GM19099 (cell line): ENCODE results near the gene STX8.

Source experiments
- POLR2A ChIP-seq: IDR thresholded peaks from 3 replicates; pipeline ENCODE4 v1.6.1; 2011; ENCODE audit warnings: low read depth; ENCODE audit not compliant: insufficient read length; ENCODE audit errors: extremely low read depth

The STX8 gene, protein sequence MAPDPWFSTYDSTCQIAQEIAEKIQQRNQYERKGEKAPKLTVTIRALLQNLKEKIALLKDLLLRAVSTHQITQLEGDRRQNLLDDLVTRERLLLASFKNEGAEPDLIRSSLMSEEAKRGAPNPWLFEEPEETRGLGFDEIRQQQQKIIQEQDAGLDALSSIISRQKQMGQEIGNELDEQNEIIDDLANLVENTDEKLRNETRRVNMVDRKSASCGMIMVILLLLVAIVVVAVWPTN

DNA sequence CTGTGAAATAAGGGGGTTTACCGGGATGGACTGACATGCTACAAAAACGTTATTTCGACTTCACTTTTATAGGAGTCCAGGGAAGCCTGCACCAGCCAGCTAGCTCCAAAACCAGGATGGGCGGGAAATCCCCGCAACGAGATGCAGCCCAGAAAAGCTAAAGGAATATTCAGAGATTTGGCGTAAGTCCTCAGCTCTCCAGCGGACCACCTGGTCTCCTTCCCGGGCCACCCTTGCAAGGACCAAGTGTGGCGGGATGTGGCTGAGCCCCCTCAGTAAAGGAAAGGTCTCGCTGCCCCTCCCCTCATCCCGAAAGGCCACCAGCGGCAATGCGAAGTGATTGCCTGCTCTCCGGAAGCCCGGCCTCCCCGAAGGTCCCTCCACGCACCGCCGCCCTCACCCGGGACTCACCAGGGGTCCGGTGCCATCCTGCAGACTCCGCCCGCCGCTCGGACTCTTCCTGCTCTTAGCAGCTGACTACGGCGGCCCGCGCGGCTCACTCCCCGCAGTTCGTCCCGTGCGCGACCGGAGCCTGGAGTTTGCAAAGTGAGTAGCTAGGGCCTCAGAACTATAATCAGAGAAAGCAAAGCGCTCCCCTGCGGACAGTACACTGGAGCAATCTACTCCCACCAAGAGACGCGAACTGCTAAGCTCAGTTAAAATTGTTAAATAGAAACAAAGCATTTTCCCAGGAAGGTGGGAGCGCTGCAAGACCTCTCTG lies at the start of gene STX8:
STX8 (minus strand) TSS at position 440 of the 721 bp plus-strand sequence; CDS start at position 428, 12 bp downstream.
- TF ChIP-seq POLR2A: peak; percentile 65

DNA sequence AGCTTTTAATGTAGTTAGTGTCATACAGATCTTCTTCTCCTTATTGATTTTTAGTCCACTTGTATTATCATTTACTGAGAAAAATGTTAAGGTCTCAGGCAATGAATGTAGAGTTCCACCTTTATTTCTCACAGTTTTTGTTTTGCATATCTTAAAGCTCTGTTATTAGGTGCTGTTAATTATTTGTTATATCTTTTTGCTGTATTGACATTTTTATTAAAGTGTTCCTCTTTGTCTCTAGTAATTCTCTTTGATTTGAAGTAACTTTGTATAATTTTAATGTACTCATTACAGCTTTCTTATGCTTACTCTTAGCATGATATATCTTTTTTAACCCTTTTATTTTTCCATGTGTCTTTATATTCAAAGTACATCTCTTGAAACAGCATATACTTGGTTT lies 47.3 kb upstream of the STX8 start:
- TF ChIP-seq POLR2A: no peak

DNA sequence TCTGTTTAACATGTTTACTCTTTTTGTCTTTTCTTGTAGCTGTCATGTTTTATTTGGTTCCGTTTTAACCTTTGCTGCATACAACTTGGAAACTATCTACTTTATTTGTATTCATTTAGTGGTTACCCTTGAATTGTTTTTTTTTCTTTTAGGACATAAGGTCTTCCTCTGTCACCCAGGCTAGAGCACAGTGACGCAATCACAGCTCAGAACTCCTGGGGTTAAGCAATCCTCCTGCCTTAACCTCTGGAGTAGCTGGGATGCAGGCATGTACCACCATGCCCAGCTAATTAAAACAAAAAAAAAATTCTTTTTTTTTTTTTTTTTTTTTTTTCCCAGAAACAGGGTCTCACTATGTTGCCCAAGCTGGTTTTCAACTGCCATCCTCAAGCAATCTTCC lies 39.9 kb upstream of the STX8 start:
- TF ChIP-seq POLR2A: no peak

DNA sequence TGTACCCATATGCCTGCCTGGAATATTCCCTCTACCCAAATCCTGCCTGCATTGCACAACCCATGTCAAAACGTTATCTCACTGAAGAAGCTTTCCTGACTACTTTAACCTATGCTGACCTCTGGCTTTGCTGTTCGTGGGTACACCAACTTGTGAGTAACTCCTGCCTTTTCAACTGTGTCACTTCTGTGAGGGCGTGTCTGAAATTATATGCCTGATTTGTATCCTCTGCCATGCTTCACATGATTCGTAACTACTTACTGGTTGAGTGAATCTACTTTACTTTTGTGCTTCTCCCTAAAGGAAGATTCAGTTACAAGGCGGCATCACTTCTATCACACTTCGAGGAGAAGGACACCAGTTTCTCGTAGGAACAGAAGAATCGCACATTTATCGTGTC lies 36.4 kb upstream of the STX8 start:
- TF ChIP-seq POLR2A: no peak

DNA sequence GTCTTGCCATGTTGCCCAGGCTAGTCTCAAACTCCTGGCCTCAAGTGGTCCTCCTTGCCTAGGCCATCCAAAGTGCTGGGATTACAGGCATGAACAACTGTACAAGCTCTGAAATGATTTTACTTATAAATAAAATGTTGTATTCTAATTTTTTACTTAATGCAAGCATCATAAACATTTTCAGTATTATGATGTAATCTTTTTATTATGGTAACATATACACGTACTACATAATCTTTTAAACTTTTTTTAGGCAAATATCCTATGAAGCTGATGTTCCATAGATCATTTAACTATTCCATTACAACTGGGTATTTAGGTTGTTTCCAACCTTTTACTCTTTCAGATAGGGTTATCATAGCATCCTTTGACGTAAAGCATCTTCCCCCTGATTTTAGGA lies 35.9 kb upstream of the STX8 start:
- TF ChIP-seq POLR2A: no peak

DNA sequence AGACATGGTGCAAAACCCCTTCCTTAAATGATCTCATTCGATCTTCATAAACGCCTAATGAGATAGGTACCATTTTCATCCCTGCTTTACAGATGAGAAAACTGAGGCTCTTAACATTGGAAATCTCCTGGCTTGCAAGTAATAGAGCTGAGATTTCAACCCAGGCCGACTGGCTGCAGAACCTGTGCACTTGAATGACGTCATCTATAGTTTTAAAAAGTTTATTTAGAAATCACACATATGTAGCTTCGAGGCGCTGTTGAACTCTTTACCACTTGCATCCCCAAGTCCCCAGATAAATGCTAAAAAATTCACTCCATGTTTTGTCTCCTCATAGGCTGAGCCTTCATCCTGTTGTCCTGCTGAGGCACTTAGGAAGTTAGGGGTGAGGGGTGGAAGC lies 30.8 kb upstream of the STX8 start:
- TF ChIP-seq POLR2A: no peak

DNA sequence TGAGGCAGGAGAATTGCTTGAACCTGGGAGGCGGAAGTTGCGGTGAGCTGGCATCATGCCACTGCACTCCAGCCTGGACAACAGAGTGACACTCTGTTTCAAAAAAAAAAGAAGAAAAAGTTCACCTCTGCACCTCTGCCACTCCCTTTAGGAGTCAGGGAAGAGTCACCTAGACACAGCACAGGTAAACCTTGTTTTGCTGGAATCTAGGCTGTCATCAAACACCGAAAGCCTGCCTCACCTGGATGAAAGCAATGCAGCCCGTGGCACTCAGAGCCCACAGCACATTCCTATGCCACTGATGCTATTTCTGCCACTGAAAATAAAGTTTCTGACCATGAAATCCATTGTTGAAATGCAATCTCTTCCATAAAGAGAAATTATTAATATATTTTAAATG lies 23.0 kb upstream of the STX8 start:
- no peak for TF ChIP-seq POLR2A

DNA sequence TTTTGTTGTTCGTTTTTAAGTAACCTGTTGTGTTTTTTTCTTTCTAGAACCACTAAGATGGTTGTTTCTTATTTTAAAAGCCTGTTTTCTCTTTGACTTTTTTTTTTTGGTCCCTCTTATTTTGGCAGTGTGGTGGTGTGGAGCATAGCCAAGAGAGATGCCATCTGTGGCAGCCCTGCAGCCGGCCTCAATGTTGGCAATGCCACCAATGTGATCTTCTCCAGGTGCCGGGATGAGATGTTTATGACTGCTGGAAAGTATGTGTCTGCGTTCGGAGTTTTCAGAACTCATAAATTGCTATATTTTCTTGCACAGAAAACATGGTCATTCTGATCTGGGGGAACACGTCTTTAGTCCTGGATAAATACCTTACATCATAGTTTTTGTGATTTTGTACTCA lies 18.4 kb upstream of the STX8 start:
- TF ChIP-seq POLR2A: no peak

DNA sequence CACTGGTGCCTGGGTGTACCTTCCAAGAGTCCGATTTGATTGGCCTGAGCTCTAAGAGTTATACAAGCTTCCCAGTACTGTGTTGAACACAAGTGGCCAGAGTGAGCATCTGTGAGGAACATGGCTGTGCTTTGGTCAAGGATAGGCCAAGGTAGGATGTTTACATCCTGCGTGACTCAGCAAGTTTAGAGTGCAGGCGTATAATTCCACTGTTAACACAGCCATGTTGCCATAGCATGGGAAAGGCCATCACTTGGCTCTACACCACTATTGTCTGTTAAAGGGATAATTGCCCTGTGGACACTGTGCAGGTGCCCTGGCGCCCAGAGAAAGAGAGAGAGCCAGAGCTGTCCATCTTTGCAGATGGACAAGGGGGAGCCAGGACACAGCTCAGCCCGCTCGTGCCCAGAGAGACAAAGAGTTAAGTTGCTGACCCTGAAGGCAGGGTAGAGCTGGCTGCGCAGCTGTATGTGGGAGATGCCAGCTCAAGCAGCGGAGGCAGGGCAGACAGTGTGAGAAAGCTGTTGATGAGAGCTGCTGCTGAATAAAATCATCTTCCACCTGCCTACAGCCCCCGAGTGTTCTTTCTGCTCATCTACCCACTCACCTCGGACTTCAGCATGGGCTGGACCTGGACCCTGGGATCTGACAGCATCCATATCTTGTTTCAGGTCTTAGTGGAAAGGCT lies 12.5 kb upstream of the STX8 start:
- no peak for TF ChIP-seq POLR2A

DNA sequence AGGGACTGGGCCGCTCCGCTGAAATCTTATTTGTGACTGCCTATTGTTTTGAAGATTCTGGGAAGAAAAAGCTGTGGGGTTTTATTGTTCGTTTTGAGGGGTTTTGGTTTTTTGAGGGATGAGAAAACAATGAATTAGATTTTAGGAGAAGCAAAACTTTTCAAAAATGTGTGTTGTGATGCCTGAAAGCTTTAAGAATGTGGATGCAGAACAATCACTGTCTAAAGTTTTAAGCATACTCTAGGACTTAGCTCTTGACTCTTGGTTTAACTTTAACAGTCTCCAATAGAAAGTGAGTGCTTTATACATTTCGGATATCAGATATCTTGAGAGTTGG lies 1.7 kb upstream of the STX8 start:
- TF ChIP-seq POLR2A: no peak

DNA sequence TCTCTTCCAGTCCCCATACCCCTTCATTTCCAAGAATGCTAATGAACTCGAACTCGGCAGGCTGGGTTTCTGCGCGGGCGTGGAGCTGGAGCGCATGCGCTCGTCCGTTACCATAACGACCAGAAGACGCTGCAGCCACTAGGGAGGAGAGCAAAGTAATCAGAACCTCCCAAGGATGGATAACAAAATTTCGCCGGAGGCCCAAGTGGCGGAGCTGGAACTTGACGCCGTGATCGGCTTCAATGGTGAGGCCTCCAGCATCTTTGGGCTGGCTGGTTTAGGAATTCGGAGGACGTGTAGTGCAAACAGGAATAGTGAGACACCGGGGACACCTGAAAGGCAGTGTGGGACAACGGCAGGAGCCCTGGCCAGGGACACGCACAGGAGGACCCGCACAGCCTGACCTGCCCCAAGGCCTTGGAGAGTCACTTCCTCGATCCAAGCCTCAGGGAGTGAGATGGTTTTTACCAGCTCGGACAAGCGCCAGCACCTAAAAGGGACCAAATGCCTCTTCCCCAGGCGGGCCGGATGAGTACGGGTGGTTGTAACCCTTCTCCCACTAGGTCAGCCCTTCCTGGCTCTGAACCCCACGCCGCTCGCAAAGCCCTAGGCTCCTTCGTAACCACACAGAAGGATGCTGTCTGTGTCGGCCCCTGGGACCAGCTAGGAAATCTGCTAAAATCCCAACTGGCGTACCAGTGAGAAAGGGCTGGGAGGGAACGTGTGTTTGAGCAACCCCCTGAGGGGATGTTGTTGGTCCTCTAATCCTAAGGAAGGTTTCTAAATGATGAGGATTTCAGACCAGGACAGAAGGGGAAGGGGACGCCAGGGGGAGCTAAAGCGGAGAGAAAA lies 1.1 kb upstream of the STX8 start, which contains the start of gene CFAP52:
CFAP52 (plus strand) TSS at position 122 of the 852 bp plus-strand sequence; CDS start at position 176, 54 bp downstream.
- no peak for TF ChIP-seq POLR2A

DNA sequence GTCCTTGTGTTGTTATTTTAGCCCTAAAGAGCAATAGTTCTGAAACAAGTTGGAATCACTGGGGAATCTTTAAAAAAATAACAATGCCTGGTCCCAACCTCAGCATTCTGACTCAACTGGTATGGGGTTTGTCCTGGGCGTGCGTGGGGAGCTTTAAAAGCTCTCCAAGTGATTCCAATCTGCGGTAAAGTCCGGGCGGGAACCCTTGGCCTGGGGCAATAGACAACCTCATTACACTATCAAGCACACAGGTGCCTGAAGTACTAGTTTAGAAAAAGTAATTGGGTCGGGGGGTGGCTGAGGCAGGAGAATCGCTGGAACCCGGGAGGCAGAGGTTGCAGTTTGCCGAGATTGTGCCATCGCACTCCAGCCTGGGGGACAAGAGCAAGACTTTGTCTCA lies 4.4 kb downstream of the STX8 start:
- TF ChIP-seq POLR2A: no peak

DNA sequence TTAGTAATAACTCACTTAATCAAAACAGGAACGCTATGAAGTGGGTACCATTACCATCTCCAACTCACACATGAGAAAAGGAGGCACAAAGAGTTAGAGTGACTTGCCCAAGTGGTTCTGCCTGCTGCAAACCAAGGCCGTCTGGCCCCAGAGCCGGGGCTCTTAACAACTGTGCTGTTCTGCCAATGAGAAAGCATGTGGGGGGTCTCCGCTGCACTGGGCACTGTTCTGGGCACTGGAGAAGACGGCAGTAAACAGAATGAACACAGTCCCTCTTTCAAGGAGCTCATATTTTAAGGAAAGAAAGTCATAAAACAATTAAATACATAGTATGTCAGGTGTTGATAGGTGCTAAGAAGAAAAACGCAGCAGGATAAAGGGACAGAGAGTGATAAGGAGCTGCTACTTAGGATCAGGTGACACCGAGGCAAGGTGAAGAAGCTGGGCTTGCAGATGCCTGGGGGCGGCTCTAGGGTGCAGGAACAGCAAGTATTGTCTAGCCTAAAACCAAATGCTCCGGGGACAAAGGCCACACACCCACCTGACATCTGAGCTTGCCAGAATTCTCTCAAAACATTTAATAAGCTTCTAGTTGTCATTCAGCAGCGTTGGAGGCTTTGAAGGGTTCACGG lies 6.5 kb downstream of the STX8 start:
- no peak for TF ChIP-seq POLR2A

DNA sequence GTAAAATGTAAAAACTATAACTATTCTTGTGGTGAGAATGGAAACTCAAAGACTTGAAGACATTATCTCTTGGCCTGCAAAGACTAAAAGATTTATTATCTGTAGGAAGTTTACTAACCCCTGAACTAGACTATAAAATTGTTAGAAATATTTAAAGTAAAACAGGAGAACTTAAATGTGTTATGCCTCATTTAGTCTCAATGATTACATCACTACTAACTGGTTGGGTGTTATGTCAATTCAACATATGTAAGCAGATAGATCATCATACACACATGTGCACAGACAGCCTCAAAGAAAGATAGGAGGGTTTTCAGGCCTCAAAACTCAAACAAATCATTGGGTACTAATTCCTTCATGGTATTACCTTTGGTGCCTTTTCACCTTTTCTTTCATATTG lies 7.6 kb downstream of the STX8 start:
- no peak for TF ChIP-seq POLR2A

DNA sequence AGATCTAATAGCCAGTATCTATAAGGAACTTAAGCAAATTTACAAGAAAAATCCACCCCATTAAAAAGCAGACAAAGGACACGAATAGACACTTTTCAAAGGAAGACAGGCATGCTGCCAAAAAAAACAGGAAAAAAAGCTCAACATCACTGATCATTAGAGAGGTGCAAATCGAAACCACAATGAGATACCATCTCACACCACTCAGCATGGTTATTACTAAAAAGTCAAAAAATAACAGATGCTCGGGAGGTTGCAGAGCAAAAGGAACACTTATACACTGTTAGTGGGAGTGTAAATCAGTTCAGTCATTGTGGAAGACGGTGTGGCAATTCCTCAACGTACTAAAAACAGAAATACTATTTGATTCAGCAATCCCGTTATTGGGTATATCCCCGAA lies 9.6 kb downstream of the STX8 start:
- no peak for TF ChIP-seq POLR2A
